Amniotic epithelial cell (primary cell): ENCODE data around the gene R3HDM2.

Experiments used
- DNase-seq: peaks from one replicate; pipeline ENCODE4 v3.0.0-alpha.2; 2010; ENCODE audit warnings: low read depth

The R3HDM2 gene

GRCh38 chr12:57467212-57467874 is 36.5 kb upstream of the R3HDM2 start:
- no peak for DNase-seq

- DNase-seq = no peak
Measured at GRCh38 chr12:57465747-57466505, 35.1 kb upstream of the R3HDM2 start.

- DNase-seq = no peak
Measured at GRCh38 chr12:57465030-57465746, 34.3 kb upstream of the R3HDM2 start.

DNA sequence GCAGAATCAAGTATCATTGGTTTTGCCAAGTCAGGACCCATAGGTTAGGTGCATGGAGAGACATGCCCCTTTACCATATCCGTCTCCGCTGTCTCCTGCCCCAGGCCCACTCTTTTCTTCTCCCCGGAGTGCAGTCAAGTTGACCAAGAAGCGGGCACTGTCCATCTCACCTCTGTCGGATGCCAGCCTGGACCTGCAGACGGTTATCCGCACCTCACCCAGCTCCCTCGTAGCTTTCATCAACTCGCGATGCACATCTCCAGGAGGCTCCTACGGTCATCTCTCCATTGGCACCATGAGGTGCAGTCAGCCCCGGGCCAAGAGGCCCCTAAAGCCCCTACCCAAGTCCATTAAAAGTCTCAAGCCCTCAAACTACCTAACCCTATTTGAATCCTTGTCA is 33.7 kb upstream of the R3HDM2 start:
- no peak for DNase-seq

GRCh38 chr12:57462912-57463253 is 32.0 kb upstream of the R3HDM2 start:
- DNase-seq = no peak

DNA sequence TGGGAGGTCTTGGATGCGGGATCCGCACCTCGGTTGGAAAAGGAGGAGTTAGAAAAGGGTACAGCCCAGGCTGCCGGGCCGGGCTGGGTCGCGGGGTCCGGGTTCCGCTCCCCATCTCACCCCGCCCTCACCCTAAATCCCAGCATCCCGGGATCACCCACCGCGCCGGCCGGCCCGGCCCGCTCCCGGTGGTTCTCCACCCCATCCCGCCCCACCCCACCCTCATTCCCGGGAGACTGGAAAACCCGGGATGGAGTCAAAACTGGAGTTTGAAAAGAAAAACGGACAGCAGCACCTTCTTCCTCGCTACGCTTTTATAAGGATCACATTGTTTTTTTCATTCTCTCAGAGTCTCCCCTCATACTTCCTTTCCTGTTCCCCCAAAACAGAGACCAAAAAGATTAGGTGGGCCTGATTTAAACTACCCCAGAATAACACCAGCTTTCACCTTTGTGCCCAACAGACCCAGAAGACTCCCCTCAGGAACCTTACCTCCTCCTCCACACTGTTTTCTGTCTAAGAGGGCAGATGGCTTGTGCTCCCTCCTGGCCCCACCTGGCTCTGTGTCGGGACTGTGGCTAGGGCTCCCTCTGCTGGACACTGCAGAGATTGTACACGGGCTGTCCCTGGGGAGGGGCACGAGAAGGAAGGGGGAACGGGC is 31.5 kb upstream of the R3HDM2 start:
- DNase-seq = peak; percentile 78

GRCh38 chr12:57461917-57462250 is 31.0 kb upstream of the R3HDM2 start:
- DNase-seq = peak; percentile 14

- DNase-seq = no peak
Measured at GRCh38 chr12:57461276-57461916, 30.6 kb upstream of the R3HDM2 start.

- no peak for DNase-seq
Measured at GRCh38 chr12:57460841-57461275, 30.0 kb upstream of the R3HDM2 start.

DNA sequence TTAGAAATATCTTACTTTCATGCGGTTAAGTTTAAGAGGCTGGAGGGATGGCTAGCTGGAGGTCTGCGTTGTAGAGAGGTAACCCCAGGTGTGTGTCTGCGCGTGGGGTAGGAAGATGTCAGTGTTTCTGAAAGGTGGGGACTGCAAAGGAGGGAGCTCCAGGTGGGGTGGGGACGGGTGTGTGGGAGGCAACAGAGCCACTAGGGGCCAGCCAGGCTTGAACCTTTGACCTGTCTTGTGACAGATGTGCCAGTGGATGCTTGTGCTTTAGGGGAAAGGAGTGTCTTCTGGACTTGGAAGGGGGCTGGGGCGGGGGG is 29.6 kb upstream of the R3HDM2 start:
- no peak for DNase-seq

DNA sequence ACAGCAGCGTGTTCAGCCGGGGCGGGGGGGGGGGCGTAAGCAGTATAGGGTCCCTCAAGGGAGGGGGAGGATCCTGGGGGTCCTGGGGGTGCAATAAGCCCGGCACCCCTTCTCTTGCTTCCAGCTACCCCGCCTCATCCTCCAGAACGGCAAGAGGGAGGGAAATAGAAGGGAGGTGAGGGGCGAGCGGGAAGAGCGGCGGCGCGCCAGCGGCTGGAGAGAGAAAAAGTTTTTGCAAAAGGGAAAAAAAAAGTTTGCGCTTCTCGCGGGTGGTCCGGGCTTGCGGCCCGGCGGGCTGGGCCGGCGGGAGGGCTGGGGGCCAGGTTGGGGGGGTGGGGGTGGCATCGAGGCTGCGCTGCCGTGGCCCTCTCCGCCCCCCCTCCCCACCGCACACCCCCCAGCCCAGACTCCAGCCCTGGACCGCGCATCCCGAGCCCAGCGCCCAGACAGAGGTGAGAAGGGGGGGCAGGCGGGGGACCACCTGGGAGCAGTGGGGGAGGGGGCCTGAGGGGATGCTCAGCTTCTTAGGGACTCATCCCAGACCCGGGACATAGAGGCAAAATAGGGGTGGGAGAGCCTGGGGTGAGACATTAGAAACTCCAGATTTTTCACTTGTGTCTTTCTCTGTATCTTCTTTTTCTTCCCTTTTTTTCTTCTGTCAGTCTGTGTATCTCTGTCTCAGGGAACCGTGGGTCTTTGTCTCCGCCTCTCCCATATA is 29.1 kb upstream of the R3HDM2 start, which contains the start of gene GLI1:
Gene GLI1, plus strand, starts transcription at position 36 of the 718 bp plus-strand sequence. CDS start 3,907 bp downstream, outside the sequence.
- DNase-seq = no peak

- DNase-seq = peak; percentile 91
Measured at GRCh38 chr12:57459055-57459749, 28.4 kb upstream of the R3HDM2 start.

- DNase-seq = no peak
Measured at GRCh38 chr12:57458665-57459054, 27.8 kb upstream of the R3HDM2 start.

DNA sequence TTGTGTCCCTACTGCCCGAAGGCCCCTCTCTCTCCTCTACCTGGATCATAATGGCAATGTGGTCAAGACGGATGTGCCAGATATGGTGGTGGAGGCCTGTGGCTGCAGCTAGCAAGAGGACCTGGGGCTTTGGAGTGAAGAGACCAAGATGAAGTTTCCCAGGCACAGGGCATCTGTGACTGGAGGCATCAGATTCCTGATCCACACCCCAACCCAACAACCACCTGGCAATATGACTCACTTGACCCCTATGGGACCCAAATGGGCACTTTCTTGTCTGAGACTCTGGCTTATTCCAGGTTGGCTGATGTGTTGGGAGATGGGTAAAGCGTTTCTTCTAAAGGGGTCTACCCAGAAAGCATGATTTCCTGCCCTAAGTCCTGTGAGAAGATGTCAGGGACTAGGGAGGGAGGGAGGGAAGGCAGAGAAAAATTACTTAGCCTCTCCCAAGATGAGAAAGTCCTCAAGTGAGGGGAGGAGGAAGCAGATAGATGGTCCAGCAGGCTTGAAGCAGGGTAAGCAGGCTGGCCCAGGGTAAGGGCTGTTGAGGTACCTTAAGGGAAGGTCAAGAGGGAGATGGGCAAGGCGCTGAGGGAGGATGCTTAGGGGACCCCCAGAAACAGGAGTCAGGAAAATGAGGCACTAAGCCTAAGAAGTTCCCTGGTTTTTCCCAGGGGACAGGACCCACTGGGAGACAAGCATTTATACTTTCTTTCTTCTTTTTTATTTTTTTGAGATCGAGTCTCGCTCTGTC is 26.1 kb upstream of the R3HDM2 start:
- DNase-seq = no peak

DNA sequence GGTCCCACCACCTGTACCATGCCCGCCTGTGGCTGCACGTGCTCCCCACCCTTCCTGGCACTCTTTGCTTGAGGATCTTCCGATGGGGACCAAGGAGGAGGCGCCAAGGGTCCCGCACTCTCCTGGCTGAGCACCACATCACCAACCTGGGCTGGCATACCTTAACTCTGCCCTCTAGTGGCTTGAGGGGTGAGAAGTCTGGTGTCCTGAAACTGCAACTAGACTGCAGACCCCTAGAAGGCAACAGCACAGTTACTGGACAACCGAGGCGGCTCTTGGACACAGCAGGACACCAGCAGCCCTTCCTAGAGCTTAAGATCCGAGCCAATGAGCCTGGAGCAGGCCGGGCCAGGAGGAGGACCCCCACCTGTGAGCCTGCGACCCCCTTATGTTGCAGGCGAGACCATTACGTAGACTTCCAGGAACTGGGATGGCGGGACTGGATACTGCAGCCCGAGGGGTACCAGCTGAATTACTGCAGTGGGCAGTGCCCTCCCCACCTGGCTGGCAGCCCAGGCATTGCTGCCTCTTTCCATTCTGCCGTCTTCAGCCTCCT is 25.4 kb upstream of the R3HDM2 start:
- peak; percentile 29 for DNase-seq

GRCh38 chr12:57455374-57456144 is 24.7 kb upstream of the R3HDM2 start:
- DNase-seq = no peak

GRCh38 chr12:57454566-57455373 is 23.9 kb upstream of the R3HDM2 start, which contains the start of gene INHBE:
TSS of gene INHBE (plus strand) at chr12:57455307. CDS start at chr12:57455537, 230 bp downstream.
- peak; percentile 74 for DNase-seq

DNA sequence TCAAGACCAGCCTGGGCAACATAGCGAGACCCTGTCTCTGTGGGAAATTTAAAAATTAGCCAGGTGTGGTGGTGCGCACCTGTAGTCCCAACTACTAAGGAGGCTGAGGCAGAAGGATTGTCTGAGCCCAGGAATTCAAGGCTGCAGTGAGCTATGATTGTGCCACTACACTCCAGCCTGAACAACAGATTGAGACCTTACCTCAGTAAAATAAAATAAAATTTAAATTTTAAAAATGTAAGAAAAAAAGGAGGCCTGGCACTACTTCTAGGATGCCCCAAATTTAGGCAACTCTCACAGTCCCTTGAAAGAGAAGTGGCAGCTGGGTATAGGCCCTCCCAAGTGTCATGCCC is 23.3 kb upstream of the R3HDM2 start:
- no peak for DNase-seq
